ENCODE results near the gene SMARCD1. TPM values are rescaled to one million over a fixed set of nuclear protein-coding genes. Genes with fewer than 3 reads are reported as not detected.

Gene SMARCD1
- total RNA-seq, 1 donor from 2014 or later, result 36.0 TPM

DNA sequence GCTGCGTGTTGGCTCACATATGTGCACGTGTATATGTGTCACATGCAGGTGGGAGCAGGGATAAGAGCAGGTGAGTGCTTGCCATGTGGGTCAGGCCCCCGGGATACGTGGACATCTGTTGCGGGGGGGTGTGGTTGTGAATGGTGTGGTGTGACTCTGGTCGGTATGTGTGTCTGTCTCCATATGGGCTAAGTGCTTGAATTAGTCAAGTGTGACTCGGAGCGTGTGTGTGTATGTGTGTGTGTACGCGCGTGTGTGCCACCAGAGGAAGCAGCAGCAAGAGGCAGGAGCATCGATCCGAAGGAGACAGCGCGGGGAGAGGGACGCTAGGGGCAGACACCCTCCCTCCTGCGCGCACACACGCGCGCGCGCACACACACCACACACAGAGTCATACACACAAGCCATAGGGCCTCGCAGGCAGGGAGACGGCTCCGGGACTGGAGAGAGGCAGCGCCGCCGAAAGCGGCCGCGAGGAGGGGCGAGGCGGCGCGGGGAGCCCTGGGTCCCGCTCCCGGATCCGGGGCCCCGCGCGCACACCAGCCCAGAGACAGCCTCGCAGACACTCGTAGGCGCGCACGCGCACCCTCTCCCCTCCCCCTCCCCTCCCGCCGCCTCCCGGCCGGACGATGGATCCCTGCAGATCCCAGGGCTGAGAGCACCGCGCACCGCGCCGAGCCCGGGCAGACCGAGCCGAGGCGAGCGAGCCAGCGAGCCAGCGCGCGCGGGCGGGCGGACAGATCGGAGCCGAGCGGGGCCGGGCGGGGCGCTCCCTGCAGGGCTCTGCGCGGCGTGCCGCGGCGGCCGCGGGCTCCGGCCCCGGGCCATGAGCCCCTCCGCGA lies 27.9 kb upstream of the SMARCD1 start, which contains the start of gene ASIC1:
Gene ASIC1 (plus strand): TSS at position 597 of the 842 bp plus-strand sequence. CDS start 1,171 bp downstream, outside the sequence.
- DNase-seq (ENCODE audit: low read depth), result peak; percentile 77

DNA sequence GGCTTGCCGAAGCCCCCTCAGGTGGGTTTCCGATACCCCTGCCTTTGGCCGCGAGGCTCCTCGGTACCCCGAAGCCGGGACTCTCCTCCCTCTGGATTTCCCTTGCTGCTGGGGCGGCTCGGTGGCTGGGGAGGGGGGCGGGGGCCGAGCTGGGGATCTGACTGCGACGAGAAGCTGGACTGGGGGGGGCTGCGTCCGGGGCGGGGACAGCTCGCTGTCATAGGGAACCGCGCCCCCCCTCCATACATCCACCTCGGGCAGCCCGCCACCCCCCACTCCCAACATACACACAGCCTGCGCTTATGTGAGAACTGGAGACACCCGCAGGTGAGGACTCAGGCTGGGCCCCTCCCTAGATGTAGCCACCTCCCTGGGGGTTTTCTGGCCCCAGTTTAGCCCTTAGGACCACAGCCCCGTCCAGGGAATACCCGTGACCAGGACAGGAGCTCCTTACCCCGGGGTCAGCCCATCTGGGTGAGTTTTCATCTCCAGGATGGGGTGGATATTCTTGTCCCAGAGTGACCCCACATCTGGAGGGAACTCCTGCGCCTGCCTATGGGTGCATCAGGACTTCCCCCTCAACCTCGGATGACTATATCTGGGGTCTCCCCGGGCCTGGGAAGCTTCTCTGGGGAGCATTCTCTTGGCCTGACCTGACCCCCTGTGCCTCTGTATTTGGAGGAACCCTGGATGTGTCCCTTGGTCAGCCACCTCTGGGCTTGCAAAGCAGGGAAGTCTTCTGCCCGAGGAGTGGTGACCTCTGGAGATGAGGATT lies 27.1 kb upstream of the SMARCD1 start:
- DNase-seq (ENCODE audit: low read depth), result no peak

DNA sequence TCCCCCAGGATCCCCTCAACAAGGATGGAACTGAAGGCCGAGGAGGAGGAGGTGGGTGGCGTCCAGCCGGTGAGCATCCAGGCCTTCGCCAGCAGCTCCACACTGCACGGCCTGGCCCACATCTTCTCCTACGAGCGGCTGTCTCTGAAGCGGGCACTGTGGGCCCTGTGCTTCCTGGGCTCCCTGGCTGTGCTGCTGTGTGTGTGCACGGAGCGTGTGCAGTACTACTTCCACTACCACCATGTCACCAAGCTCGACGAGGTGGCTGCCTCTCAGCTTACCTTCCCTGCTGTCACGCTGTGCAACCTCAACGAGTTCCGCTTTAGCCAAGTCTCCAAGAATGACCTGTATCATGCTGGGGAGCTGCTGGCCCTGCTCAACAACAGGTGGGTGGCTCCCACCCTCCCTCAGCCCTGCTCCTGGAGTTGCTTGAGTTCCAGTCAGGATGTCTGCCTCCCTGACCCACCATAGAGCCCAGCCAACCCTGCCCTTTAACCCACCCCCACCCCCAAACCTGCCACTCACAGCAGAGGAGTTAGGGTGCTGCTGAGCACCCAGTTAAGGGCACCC lies 26.3 kb upstream of the SMARCD1 start:
- DNase-seq (ENCODE audit: low read depth), result no peak

DNA sequence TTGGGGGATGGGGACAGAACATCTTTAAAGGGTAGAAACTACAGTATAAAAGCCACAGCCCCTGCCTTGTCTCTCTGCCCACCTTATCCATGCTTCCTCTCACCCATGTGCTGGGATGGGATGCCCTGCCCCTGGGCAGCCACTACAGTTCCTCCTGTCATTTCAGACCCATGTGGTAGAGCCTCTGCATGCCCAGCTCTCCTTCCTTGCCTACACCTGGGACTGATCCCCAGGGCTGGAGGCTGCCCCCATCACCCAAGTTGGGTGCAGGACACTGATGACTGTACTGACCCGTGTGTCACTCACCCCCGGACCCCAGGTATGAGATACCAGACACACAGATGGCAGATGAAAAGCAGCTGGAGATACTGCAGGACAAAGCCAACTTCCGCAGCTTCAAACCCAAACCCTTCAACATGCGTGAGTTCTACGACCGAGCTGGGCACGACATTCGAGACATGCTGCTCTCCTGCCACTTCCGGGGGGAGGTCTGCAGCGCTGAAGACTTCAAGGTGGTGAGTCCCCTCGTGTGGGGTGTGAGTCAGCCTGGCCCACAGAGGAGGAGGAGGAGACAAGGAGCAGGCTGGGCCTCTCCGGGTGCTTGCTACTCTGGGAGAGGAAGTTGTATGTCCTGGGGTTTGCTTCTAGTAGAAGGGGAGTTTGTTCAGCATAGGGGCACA lies 25.6 kb upstream of the SMARCD1 start:
- no peak for DNase-seq (ENCODE audit: low read depth)

GRCh38 chr12:50060120-50060468 lies 25.0 kb upstream of the SMARCD1 start:
- no peak for DNase-seq (ENCODE audit: low read depth)

- DNase-seq (ENCODE audit: low read depth), result no peak
These were observed 24.0 kb upstream of the SMARCD1 start for GRCh38 chr12:50061171-50061570.

DNA sequence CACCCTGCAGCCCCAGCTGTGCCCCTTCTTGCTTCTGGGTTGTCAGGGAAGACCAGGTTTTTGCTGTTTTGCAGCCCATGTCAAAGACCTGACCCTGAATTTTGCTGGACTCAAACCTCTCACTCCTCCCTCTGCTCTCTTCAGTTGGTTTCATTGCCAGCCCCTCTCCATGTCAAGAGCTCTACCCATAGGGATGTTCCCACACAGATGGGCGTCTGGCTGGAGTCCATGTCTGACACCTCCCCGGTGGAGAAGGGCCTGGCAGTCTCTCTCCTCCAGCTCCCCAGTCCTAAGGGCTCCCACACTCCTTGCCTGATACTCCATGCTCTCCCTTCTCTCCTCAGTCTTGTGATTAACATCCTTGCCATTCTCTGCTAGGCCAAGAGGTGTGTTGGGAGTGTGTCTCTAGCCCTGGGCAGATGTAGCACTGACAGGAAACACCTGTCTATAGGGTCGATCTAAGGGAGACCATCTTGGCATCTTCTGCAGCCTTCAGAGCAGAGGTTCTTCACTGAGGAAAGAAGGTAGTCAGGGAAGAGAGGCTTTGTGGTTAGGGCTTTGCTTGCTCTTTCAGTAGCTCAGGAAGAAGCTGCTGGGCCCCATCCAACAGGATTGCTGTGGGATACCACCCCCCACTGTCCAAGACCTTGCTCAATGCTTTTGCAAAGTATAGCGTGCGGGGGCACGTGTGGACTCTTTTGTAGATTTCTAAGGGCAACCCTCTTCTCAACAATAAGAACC lies 23.0 kb upstream of the SMARCD1 start:
- no peak for DNase-seq (ENCODE audit: low read depth)

DNA sequence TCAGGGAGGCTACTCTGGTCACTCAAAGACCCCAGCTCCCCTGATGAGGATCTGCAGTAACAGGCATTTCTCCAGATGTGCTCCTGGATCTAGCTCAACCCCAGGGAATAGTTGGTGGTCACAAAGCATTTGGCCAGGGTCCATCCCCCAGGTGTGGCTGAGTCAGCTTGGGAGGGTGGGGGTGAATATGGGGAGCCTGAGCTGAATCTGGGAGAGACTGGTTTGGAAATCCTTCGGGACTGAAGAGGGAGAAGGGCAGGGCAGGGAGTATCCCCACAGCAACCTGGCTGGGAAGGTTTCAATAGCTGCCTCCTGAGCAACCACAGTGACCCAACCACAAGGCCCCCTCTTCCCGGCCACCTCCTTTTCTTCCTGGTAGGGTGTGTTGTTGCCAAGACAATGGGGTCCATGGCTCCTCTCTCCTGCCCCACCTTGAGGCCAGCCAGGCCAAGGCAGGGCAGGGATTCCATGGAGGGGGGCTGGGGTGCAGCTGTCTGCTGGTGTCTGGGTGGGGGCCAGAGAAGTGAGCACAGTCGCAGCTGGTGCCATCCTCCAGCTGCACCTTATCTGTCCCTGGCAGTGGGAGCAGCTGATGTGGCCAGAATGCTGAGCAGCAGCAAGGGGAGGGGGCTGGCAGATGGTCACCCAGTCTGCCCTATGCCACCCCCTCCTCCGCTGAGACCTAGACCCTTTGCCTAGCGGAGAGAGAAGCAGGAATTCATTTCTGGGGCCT lies 22.2 kb upstream of the SMARCD1 start:
- peak; percentile 92 for DNase-seq (ENCODE audit: low read depth)

- DNase-seq (ENCODE audit: low read depth), result no peak
These were observed 19.3 kb upstream of the SMARCD1 start for GRCh38 chr12:50065726-50066310.

- DNase-seq (ENCODE audit: low read depth), result peak; percentile 86
These were observed 18.7 kb upstream of the SMARCD1 start for GRCh38 chr12:50066402-50066801.

DNA sequence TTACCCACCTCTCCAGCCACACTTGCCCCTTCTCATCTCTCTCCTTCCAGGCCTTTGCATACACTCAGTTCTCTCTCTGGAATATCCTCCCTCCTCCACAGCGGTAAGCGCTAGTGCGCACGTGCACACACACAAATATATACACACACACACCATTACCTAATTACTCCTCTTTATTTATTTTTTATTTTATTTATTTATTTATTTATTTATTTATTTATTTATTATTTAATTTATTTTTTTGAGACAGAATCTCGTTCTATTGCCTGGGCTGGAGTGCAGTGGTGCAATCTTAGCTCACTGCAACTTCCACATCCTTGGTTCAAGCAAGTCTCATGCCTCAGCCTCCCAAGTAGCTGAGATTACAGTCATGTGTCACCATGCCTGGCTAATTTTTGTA lies 16.1 kb upstream of the SMARCD1 start:
- no peak for DNase-seq (ENCODE audit: low read depth)

DNA sequence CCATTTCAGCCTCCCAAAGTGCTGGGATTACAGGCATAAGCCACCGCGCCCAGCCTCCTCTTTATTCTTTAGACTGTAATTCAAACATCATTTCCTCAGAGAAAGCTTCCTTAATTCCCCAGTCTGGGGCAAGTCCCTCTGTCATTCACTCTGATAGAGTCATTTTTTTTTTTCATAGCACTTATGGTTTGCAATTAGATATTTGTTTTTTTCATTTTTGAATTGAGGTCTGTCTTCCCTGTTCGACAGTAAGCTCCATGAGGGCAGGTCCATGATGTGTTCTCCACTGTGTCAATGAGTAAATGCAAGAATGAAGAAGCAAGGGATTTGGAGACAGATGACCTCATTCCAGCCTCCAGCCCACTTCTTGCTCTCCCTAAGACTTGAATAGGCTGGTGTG lies 15.6 kb upstream of the SMARCD1 start:
- DNase-seq (ENCODE audit: low read depth), result no peak

GRCh38 chr12:50070314-50071060 lies 14.7 kb upstream of the SMARCD1 start:
- DNase-seq (ENCODE audit: low read depth), result peak; percentile 86

GRCh38 chr12:50072198-50072907 lies 12.8 kb upstream of the SMARCD1 start:
- DNase-seq (ENCODE audit: low read depth), result no peak

GRCh38 chr12:50073206-50073605 lies 11.9 kb upstream of the SMARCD1 start:
- DNase-seq (ENCODE audit: low read depth), result no peak

DNA sequence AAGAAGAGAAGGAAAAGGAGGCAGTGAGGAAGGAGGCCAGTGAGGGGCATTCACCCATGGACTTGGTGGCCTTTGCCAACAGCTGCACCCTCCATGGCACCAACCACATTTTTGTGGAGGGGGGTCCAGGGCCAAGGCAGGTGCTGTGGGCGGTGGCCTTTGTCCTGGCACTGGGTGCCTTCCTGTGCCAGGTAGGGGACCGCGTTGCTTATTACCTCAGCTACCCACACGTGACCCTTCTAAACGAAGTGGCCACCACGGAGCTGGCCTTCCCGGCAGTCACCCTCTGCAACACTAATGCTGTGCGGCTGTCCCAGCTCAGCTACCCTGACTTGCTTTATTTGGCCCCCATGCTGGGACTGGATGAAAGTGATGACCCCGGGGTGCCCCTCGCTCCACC lies 11.4 kb upstream of the SMARCD1 start:
- DNase-seq (ENCODE audit: low read depth), result no peak

- DNase-seq (ENCODE audit: low read depth), result peak; percentile 85
These were observed 10.0 kb upstream of the SMARCD1 start for GRCh38 chr12:50074936-50075807.
